GM19468 (cell line): Measurements from ENCODE around the gene RSPO3.
"Not testable (repeated sequence)": the region's sequence is repeated elsewhere in the genome, so short reads cannot be mapped to it uniquely, and the experiment has no call there.

Experiments used
- ATAC-seq: cut with Tn5 transposase; IDR thresholded peaks from one replicate; pipeline ENCODE4 v1.9.1; 2021; ENCODE audit warnings: mild to moderate bottlenecking, moderate library complexity, moderate number of reproducible peaks; ENCODE audit not compliant: unreplicated experiment; ENCODE audit errors: extremely low read depth

Gene RSPO3

GRCh38 chr6:127198549-127198948 is 80.1 kb downstream of the RSPO3 start:
- ATAC-seq: no peak

GRCh38 chr6:127199470-127199869 is 81.0 kb downstream of the RSPO3 start:
- no peak for ATAC-seq

- no peak for ATAC-seq
Observed at GRCh38 chr6:127200114-127200513, 81.6 kb downstream of the RSPO3 start.

GRCh38 chr6:127201321-127201720 is 82.8 kb downstream of the RSPO3 start:
- ATAC-seq: no peak

- ATAC-seq: no peak
Observed at GRCh38 chr6:127202676-127203075, 84.2 kb downstream of the RSPO3 start.

- no peak for ATAC-seq
Observed at GRCh38 chr6:127204281-127204680, 85.8 kb downstream of the RSPO3 start.

GRCh38 chr6:127205036-127205435 is 86.6 kb downstream of the RSPO3 start:
- ATAC-seq: no peak

- ATAC-seq: no peak
Observed at GRCh38 chr6:127206531-127207095, 88.1 kb downstream of the RSPO3 start.

- no peak for ATAC-seq
Observed at GRCh38 chr6:127207591-127208120, 89.2 kb downstream of the RSPO3 start.

- ATAC-seq: no peak
Observed at GRCh38 chr6:127210725-127211124, 92.3 kb downstream of the RSPO3 start.

- no peak for ATAC-seq
Observed at GRCh38 chr6:127212376-127212775, 93.9 kb downstream of the RSPO3 start.

- ATAC-seq: not testable (repeated sequence)
Observed at GRCh38 chr6:127214032-127214431, 95.6 kb downstream of the RSPO3 start.

- ATAC-seq: not testable (repeated sequence)
Observed at GRCh38 chr6:127214531-127214930, 96.1 kb downstream of the RSPO3 start.

GRCh38 chr6:127215931-127216330 is 97.5 kb downstream of the RSPO3 start:
- no peak for ATAC-seq

- no peak for ATAC-seq
Observed at GRCh38 chr6:127216810-127217789, 98.6 kb downstream of the RSPO3 start.

- ATAC-seq: no peak
Observed at GRCh38 chr6:127219869-127220268, 101.4 kb downstream of the RSPO3 start.

- no peak for ATAC-seq
Observed at GRCh38 chr6:127221201-127221600, 102.7 kb downstream of the RSPO3 start.

GRCh38 chr6:127222418-127222817 is 103.9 kb downstream of the RSPO3 start:
- ATAC-seq: no peak

- no peak for ATAC-seq
Observed at GRCh38 chr6:127225497-127225896, 107.0 kb downstream of the RSPO3 start.

- not testable (repeated sequence) for ATAC-seq
Observed at GRCh38 chr6:127233819-127234218, 115.3 kb downstream of the RSPO3 start.

GRCh38 chr6:127243501-127243900 is 125.0 kb downstream of the RSPO3 start:
- no peak for ATAC-seq
